C4-2B (cell line): ENCODE measurements around the gene SLC35F2.

Source experiments
- ZFX ChIP-seq: fragments of 450-650 bp; IDR thresholded peaks from 2 replicates; pipeline ENCODE4 v1.6.1; 2017
- TF ChIP-seq, protein P1 (sequence below): fragments of 450-650 bp; conservative IDR thresholded peaks from 2 replicates; pipeline ENCODE4 v1.5.1; 2017; ENCODE audit warnings: mild to moderate bottlenecking

DNA sequence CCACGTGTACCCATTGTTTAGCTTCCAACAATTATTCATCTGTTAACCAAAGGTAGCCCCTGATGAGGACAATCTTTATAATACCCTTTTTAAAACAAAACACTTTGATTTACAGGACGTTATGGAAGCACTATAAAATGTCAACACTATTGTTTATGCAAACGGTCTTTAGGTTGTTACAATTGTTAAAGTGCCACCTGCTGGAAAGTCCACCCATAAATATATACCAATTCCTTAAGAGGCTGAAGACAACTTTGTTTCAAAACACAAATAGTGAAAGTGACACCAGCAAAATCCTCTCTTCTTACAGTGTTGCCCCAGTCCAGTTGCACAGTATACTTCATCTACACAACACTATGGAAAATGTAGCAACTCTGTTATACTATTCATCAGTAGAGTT lies 77.8 kb downstream of the SLC35F2 start:
- TF ChIP-seq, protein P1, sequence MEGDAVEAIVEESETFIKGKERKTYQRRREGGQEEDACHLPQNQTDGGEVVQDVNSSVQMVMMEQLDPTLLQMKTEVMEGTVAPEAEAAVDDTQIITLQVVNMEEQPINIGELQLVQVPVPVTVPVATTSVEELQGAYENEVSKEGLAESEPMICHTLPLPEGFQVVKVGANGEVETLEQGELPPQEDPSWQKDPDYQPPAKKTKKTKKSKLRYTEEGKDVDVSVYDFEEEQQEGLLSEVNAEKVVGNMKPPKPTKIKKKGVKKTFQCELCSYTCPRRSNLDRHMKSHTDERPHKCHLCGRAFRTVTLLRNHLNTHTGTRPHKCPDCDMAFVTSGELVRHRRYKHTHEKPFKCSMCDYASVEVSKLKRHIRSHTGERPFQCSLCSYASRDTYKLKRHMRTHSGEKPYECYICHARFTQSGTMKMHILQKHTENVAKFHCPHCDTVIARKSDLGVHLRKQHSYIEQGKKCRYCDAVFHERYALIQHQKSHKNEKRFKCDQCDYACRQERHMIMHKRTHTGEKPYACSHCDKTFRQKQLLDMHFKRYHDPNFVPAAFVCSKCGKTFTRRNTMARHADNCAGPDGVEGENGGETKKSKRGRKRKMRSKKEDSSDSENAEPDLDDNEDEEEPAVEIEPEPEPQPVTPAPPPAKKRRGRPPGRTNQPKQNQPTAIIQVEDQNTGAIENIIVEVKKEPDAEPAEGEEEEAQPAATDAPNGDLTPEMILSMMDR, result peak; percentile 59
- no peak for TF ChIP-seq ZFX
